Muscle of leg (tissue), 11 donors: ENCODE data around the gene GPR17. TPM values are rescaled to one million over a fixed set of nuclear protein-coding genes. Genes with fewer than 3 reads are reported as not detected.

Experiments
- DNase-seq: peaks from one replicate; pipeline ENCODE4 v3.0.0; 2013
- H3K27ac ChIP-seq: one replicate; pipeline ENCODE4 v1.5.1; 2013; ENCODE audit warnings: mild to moderate bottlenecking, low read length, control low read depth
- H3K27me3 ChIP-seq: one replicate; pipeline ENCODE4 v1.6.1; 2013; ENCODE audit warnings: low read length; ENCODE audit not compliant: control insufficient read depth, insufficient read depth
- H3K36me3 ChIP-seq: one replicate; pipeline ENCODE4 v1.6.1; 2013; ENCODE audit warnings: low read length; ENCODE audit not compliant: control insufficient read depth, insufficient read depth
- H3K4me1 ChIP-seq: one replicate; pipeline ENCODE4 v1.6.1; 2013; ENCODE audit warnings: low read length; ENCODE audit not compliant: control insufficient read depth, insufficient read depth
- H3K4me3 ChIP-seq: one replicate; pipeline ENCODE4 v1.5.1; 2013; ENCODE audit warnings: low read length, control low read depth
- H3K9me3 ChIP-seq: replicated peaks from 2 replicates; pipeline ENCODE4 v1.6.1; 2013; ENCODE audit warnings: low read depth, low read length; ENCODE audit not compliant: control insufficient read depth
- WGBS: methylation state at CpG from one replicate; pipeline ENCODE4 v1.1.5; 2013; ENCODE audit warnings: missing lambda C conversion rate; ENCODE audit not compliant: insufficient coverage; 5-methylcytosine and 5-hydroxymethylcytosine counted together
- polyA plus RNA-seq, 8 donors: library from polyadenylated mRNA; unstranded; fragments of 120-200 nt; gene quantifications; one replicate each; pipeline versions ENCODE4 v1.2.1 to v1.2.3, GENCODE V29; 2013; ENCODE audit warnings: inconsistent platforms in 1 of 8, low replicate concordance in 1 of 8; ENCODE audit not compliant: insufficient read length in 8 of 8, insufficient read depth in 1 of 8
- total RNA-seq: library from RNA; stranded (reverse); fragments of 120-200 nt; gene quantifications from one replicate; pipeline ENCODE4 v1.2.4, GENCODE V29; 2013

Gene GPR17
- total and polyA plus RNA-seq, 9 donors, result 0.53 to 11.2 (median 3.9) TPM

DNA sequence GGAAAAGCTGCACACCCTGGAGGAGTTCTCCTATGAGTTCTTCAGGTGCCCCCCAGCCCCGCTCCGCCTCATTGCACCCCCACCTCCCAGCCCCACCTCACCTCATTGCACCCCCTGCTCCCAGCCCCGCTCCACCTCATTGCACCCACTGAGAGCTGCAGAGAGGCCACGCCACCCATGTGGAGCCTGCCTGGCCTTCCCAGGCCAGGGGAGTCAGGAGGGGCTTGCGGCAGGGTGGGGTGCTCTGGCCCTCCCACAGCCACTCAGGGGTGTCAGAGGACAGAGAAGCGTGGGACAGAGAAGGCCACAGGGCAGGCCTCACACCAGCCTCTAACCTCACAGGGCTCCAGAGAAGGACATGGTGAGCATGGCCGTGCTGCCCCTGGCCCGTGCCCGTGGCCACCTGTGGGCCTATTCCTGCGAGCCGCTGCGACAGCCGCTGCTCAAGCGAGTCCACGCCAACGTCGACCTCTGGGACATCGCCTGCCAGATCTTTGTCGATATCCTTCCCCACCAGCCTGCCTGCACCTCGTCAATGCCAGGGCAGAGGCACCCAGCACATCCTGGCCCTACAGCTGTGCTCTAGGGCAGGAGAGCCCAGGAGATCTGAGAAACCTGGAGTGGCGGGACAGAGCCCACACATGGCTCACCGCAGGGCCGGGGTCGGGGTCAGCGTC is 15.0 kb upstream of the GPR17 start:
- peaks cover 7% of the 10 kb centered on the region for H3K27me3 ChIP-seq
- H3K4me1 ChIP-seq, result peaks cover 34% of the 10 kb centered on the region
- H3K36me3 ChIP-seq, result no peaks in the 10 kb centered on the region
- WGBS, result 89% methylated on average over 22 of the region's 25 CpGs
- no peak overlapping the region for H3K27ac ChIP-seq
- no peaks in the 10 kb centered on the region for H3K9me3 ChIP-seq
- H3K4me3 ChIP-seq, result no peak overlapping the region
- DNase-seq, result no peak

DNA sequence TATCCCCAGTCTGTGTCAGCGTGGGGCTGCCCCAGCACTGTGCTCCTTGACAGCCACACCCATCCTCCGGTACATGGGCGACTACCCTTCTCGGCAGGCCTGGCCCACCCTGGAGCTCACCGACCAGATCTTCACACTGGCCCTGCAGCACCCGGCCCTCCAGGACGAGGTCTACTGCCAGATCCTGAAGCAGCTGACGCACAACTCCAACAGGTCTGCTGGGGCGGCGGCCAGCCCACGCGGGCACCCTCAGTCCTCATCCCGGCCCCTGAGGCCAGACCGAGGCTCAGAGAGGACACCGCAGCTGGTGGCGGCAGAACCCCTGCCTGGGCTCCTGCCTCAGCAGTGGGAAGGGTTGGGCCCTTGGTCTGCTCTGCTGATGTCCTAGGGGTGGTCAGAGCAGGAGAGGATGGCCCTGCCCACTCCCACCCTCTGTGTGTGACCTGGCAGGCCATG is 14.4 kb upstream of the GPR17 start:
- no peaks in the 10 kb centered on the region for H3K36me3 ChIP-seq
- H3K27me3 ChIP-seq, result peaks cover 5% of the 10 kb centered on the region
- H3K4me1 ChIP-seq, result peaks cover 37% of the 10 kb centered on the region
- whole genome bisulfite sequencing, result 85% methylated on average over 15 of the region's 16 CpGs
- H3K9me3 ChIP-seq, result no peaks in the 10 kb centered on the region
- no peak overlapping the region for H3K4me3 ChIP-seq
- H3K27ac ChIP-seq, result no peak overlapping the region
- DNase-seq, result no peak

DNA sequence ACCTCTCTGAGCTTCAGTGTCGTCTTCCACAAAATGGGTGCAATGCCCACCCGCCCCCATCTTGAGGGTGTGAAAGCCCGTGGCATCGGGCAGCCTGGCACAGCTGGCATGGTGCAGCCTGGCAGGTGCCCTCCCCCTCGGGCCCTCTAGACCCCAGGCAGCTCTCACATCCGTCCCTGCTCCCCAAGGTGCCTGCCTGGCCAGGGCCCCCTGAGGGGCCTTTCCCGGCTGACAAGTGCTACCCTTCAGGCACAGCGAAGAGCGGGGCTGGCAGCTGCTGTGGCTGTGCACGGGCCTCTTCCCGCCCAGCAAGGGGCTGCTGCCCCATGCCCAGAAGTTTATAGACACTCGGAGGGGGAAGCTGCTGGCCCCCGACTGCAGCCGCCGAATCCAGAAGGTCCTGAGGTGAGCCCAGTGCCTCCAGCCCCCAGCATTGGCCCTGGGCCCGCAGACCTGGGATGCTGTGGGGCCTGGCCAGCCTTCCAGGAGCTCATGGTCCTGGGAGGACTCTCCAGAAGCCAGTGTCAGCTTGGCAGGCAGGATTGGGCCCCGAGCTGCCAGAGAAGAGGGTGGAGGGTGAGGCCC is 13.9 kb upstream of the GPR17 start:
- Histone ChIP-seq H3K4me1 (peaks cover 42% of the 10 kb centered on the region), H3K27ac (no peak overlapping the region), H3K36me3 (no peaks in the 10 kb centered on the region), H3K4me3 (no peak overlapping the region), H3K9me3 (no peaks in the 10 kb centered on the region), H3K27me3 (peaks cover 5% of the 10 kb centered on the region)
- DNase-seq, result no peak
- WGBS, result 77% methylated on average over 16 of the region's 17 CpGs

DNA sequence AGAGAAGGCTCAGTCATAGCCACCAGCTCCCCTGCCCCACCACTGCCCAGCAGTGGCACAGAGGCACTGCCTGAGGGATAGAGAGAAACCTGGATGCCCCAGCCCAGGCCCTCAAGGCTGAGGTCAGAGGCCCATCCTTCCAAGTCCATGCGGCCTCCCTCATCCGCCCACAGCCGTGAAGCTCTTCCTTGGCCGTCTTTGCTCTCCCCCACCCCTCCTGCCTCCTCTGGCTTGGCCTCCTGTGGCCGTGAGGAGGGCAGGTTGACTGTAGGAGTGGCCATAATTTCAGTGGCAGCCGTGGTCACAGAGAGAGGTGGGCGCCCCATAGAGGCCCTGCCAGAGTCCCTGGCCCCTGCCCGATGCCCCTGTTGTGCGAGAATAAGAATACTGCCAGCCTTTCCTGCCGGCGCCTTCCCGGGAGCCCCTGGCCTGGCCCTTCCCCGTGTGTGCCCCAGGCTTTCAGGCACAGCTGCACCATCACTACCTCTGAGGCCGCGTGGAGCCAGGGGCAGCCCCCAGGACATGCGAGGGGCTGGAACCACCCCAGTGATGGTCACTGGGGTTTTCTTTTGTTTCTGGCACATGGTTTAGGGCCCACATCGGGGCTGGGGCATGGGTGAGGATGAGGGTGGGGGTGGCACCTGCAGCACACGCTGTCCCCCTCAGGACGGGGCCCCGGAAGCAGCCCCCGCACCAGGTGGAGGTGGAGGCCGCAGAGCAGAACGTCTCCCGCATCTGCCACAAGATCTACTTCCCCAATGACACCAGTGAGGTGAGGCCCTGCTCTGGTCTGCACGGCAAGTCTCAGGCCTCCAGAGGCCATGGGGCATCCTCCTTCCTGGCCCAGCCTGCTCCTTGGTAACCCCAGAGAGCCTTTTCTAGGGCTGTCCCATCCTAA is 13.1 kb upstream of the GPR17 start:
- Histone ChIP-seq H3K36me3 (no peaks in the 10 kb centered on the region), H3K4me1 (peaks cover 49% of the 10 kb centered on the region), H3K9me3 (no peaks in the 10 kb centered on the region), H3K27ac (no peak overlapping the region), H3K27me3 (peaks cover 2% of the 10 kb centered on the region), H3K4me3 (no peak overlapping the region)
- WGBS, result 87% methylated on average over 12 of the region's 25 CpGs
- DNase-seq, result no peak

DNA sequence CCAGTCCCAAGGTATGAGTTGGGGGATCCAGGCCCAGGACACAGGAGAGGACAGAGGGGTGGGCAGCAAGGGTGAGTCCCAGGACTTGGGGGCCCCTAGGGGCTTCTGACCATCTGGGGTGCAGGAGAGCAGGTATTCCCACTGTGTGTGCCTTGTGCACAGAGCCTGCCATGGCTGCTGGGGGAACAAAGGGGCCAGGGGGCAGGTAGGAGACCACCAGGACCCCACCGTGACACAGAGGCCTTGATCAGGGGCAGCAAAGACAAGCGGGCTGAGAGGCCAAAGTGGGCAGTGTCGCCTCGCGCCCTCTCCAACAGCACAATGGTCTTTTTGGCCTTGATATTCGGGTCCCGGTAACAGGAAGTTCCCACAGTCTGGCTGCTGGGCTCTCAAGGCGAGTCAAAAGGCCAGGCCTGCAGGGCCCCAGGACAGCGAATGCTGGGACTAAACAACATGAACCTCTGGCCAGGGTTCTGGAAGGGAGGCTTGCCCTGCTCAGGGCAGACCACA is 12.3 kb upstream of the GPR17 start:
- peaks cover 2% of the 10 kb centered on the region for H3K27me3 ChIP-seq
- peaks cover 3% of the 10 kb centered on the region for H3K36me3 ChIP-seq
- peaks cover 57% of the 10 kb centered on the region for H3K4me1 ChIP-seq
- no peaks in the 10 kb centered on the region for H3K9me3 ChIP-seq
- H3K4me3 ChIP-seq, result no peak overlapping the region
- no peak overlapping the region for H3K27ac ChIP-seq
- 75% methylated on average over 9 of the region's 9 CpGs for WGBS
- DNase-seq, result no peak

DNA sequence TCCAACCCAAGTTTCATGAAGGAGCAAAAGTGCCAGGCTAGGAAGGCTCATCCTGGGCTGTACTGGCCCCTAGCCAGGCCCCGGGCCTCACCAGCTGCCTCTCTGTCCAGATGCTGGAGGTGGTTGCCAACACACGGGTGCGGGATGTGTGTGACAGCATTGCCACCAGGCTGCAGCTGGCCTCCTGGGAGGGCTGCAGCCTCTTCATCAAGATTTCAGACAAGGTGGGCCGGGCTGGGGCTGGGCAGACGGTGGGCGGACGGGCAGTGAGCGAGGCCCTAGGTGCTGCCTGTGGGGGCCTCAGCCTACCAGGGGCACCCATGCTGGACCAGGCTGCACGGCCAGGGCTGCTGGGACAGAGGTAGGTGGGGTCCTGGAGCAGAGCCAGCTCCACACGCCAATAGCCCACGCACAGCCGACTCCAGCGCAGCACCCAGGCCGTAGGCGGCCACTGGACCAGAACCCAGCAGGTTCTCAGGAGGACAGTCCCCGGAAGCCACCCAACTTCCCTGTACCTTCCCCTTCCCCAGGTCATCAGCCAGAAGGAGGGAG is 11.8 kb upstream of the GPR17 start:
- Histone ChIP-seq H3K36me3 (peaks cover 5% of the 10 kb centered on the region), H3K27me3 (peaks cover 2% of the 10 kb centered on the region), H3K4me1 (peaks cover 57% of the 10 kb centered on the region), H3K9me3 (no peaks in the 10 kb centered on the region), H3K27ac (no peak overlapping the region), H3K4me3 (no peak overlapping the region)
- 69% methylated on average over 10 of the region's 16 CpGs for WGBS
- DNase-seq, result peak; percentile 65

DNA sequence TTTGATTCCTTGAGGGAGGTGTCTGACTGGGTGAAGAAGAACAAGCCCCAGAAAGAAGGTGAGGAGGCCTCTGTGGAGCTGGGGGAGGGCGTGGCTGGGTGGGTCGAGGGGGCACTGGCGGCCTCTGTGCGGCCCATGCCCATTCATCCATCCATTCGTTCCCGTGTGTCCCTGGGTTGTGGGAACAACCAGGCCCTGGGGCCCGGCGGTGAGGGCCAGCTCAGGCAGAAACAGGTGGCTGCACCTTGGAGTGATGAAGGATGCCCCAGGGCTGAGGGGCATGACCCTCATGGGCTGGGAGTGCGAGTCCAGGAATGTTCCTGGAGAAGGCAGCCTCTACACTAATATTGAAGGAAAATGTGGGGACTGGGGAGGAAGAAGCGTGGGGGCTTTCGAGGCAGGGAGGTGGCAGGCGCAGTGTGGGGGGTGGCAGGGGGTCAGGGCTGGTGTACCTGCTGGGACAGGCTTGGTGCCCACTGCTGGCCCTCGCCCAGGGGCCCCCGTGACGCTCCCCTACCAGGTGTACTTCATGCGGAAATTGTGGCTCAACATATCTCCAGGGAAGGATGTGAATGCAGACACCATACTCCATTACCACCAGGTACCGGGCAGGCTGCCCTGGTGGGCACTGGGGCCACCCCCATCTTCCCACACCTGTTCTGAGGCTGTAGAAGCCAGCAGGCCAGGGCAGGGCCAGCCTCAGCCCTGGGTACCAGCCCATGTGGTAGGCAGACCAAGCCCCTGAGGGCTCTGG is 11.2 kb upstream of the GPR17 start:
- peaks cover 5% of the 10 kb centered on the region for H3K36me3 ChIP-seq
- H3K4me3 ChIP-seq, result no peak overlapping the region
- no peak for DNase-seq
- peaks cover 2% of the 10 kb centered on the region for H3K27me3 ChIP-seq
- peaks cover 57% of the 10 kb centered on the region for H3K4me1 ChIP-seq
- no peak overlapping the region for H3K27ac ChIP-seq
- 85% methylated on average over 13 of the region's 17 CpGs for WGBS
- H3K9me3 ChIP-seq, result no peaks in the 10 kb centered on the region

DNA sequence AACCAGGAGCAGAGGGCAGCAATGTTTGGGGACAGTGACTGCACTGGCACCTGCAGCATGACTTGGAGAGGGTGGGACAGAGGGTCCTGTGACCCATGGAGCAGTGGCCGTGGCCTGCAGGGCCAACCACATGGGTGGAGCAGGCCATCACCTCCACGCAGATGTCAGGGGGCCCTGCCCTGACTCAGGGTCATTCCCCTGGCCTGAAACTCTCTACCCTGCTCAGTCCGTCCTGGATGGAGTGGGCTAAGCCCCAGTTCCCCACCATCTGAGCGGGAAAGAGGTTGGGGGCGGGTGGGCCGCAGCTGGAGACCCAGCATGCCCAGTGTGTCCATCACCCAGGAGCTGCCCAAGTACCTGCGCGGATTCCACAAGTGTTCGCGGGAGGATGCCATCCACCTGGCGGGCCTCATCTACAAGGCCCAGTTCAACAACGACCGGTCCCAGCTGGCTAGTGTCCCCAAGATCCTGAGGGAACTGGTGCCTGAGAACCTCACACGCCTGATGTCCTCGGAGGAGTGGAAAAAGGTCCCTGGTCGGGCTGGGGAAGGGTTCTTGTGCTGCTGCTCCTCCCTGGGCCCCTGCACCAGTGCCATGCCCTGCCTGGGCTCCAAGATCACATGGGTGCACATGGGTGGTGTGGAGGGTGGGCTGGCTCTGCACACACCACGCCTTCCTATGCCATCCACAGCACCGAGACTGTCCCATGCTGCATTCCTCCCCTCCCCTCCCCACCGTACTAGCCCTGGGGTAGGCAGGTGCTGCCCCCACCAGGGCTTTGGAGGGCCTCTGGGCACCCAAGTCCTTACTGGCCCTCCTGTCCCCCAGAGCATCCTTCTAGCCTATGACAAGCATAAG is 10.3 kb upstream of the GPR17 start:
- Histone ChIP-seq H3K9me3 (no peaks in the 10 kb centered on the region), H3K4me1 (peaks cover 65% of the 10 kb centered on the region), H3K36me3 (peaks cover 5% of the 10 kb centered on the region), H3K27me3 (peaks cover 2% of the 10 kb centered on the region), H3K27ac (no peak overlapping the region), H3K4me3 (no peak overlapping the region)
- WGBS, result 92% methylated on average over 11 of the region's 19 CpGs
- DNase-seq, result no peak
